Mesendoderm (in vitro differentiated cells): ENCODE results near the gene ZSCAN30.

Experiments used
- DNase-seq: peaks from one replicate; pipeline ENCODE4 v3.0.0; 2013
- H2AK5ac ChIP-seq: 2 replicates; pipeline ENCODE4 v1.6.1; 2013; ENCODE audit warnings: low read length, inconsistent platforms
- H2BK120ac ChIP-seq: 2 replicates; pipeline ENCODE4 v1.6.1; 2013; ENCODE audit warnings: low read depth, mild to moderate bottlenecking, low read length, moderate library complexity, mixed read lengths
- H2BK15ac ChIP-seq: replicated peaks from 2 replicates; pipeline ENCODE4 v1.6.1; 2013; ENCODE audit warnings: low read depth, mild to moderate bottlenecking, moderate library complexity
- H2BK5ac ChIP-seq: 2 replicates; pipeline ENCODE4 v1.6.1; 2013; ENCODE audit warnings: low read length, inconsistent platforms
- H3K18ac ChIP-seq: 2 replicates; pipeline ENCODE4 v1.6.1; 2013; ENCODE audit warnings: mild to moderate bottlenecking, low read length, mixed read lengths
- H3K23ac ChIP-seq: one replicate; pipeline ENCODE4 v1.6.1; 2013; ENCODE audit warnings: low read length
- H3K27ac ChIP-seq: 2 replicates; pipeline ENCODE4 v1.5.1; 2013; ENCODE audit warnings: low read depth, mild to moderate bottlenecking, inconsistent platforms, low read length, moderate library complexity
- H3K27me3 ChIP-seq: 2 replicates; pipeline ENCODE4 v1.6.1; 2013; ENCODE audit warnings: low read length, control low read depth, mild to moderate bottlenecking, inconsistent platforms; ENCODE audit not compliant: insufficient read depth, poor library complexity
- H3K36me3 ChIP-seq: 2 replicates; pipeline ENCODE4 v1.6.1; 2013; ENCODE audit warnings: low read length, inconsistent platforms; ENCODE audit not compliant: control insufficient read depth, insufficient read depth
- H3K4ac ChIP-seq: one replicate; pipeline ENCODE4 v1.6.1; 2013; ENCODE audit warnings: low read depth, mild to moderate bottlenecking, low read length, moderate library complexity
- H3K4me1 ChIP-seq: 2 replicates; pipeline ENCODE4 v1.6.1; 2013; ENCODE audit warnings: low read depth, low read length, inconsistent platforms; ENCODE audit not compliant: control insufficient read depth
- H3K4me2 ChIP-seq: 2 replicates; pipeline ENCODE4 v1.6.1; 2013; ENCODE audit warnings: low read length
- H3K4me3 ChIP-seq: 2 replicates; pipeline ENCODE4 v1.5.1; 2013; ENCODE audit warnings: mild to moderate bottlenecking, low read length
- H3K56ac ChIP-seq: one replicate; pipeline ENCODE4 v1.6.1; 2013; ENCODE audit warnings: low read length
- H3K79me1 ChIP-seq: 2 replicates; pipeline ENCODE4 v1.6.1; 2013; ENCODE audit warnings: low read length, inconsistent platforms
- H3K79me2 ChIP-seq: 2 replicates; pipeline ENCODE4 v1.6.1; 2013; ENCODE audit warnings: mild to moderate bottlenecking, low read length; ENCODE audit not compliant: control insufficient read depth, insufficient read depth
- H3K9ac ChIP-seq: 2 replicates; pipeline ENCODE4 v1.6.1; 2013; ENCODE audit warnings: low read length, inconsistent platforms
- H4K5ac ChIP-seq: one replicate; pipeline ENCODE4 v1.6.1; 2013; ENCODE audit warnings: low read length
- H4K8ac ChIP-seq: one replicate; pipeline ENCODE4 v1.6.1; 2013; ENCODE audit warnings: low read depth, mild to moderate bottlenecking, control low read depth, low read length, moderate library complexity
- whole genome bisulfite sequencing: extraction: QIAGEN DNeasy Blood & Tissue Kit; methylation state at CpG from one replicate; pipeline ENCODE4 v1.1.7; 2013; ENCODE audit warnings: low lambda C conversion rate, missing lambda C conversion rate; ENCODE audit not compliant: insufficient coverage; ENCODE audit errors: extremely low coverage; 5-methylcytosine and 5-hydroxymethylcytosine counted together

ZSCAN30 gene

GRCh38 chr18:35264409-35264808, 25.6 kb downstream of the ZSCAN30 start:
- no peak overlapping the region for H3K9ac ChIP-seq
- H3K4ac ChIP-seq, result no peak overlapping the region
- H3K4me3 ChIP-seq, result no peak overlapping the region
- H3K4me1 ChIP-seq, result no peaks in the 10 kb centered on the region
- H4K5ac ChIP-seq, result no peak overlapping the region
- H3K56ac ChIP-seq, result no peak overlapping the region
- no peak overlapping the region for H3K18ac ChIP-seq
- H2BK120ac ChIP-seq, result no peak overlapping the region
- no peak overlapping the region for H4K8ac ChIP-seq
- no peaks in the 10 kb centered on the region for H3K36me3 ChIP-seq
- no peak for DNase-seq
- no peak overlapping the region for H2BK15ac ChIP-seq
- no peak overlapping the region for H2BK5ac ChIP-seq
- no peaks in the 10 kb centered on the region for H3K27me3 ChIP-seq
- no peaks in the 10 kb centered on the region for H3K79me2 ChIP-seq
- H3K79me1 ChIP-seq, result no peaks in the 10 kb centered on the region
- no CpG with 5 or more reads among the region's 2 CpGs for WGBS
- no peak overlapping the region for H3K4me2 ChIP-seq
- H2AK5ac ChIP-seq, result no peak overlapping the region
- H3K27ac ChIP-seq, result no peak overlapping the region
- H3K23ac ChIP-seq, result no peak overlapping the region

- no peak overlapping the region for H2BK120ac ChIP-seq
- no peaks in the 10 kb centered on the region for H3K79me1 ChIP-seq
- no peak overlapping the region for H3K27ac ChIP-seq
- no peaks in the 10 kb centered on the region for H3K4me1 ChIP-seq
- no peak overlapping the region for H3K18ac ChIP-seq
- H3K56ac ChIP-seq, result no peak overlapping the region
- no peak for DNase-seq
- no peak overlapping the region for H4K5ac ChIP-seq
- no peak overlapping the region for H2BK5ac ChIP-seq
- no peak overlapping the region for H3K4me3 ChIP-seq
- H3K4me2 ChIP-seq, result no peak overlapping the region
- no peak overlapping the region for H2AK5ac ChIP-seq
- H3K36me3 ChIP-seq, result no peaks in the 10 kb centered on the region
- H3K23ac ChIP-seq, result no peak overlapping the region
- no peaks in the 10 kb centered on the region for H3K27me3 ChIP-seq
- H2BK15ac ChIP-seq, result no peak overlapping the region
- no peak overlapping the region for H3K4ac ChIP-seq
- no peak overlapping the region for H3K9ac ChIP-seq
- H4K8ac ChIP-seq, result no peak overlapping the region
- H3K79me2 ChIP-seq, result no peaks in the 10 kb centered on the region
- no CpG with 5 or more reads among the region's 3 CpGs for WGBS
Observed at GRCh38 chr18:35256947-35257346, 33.1 kb downstream of the ZSCAN30 start.

GRCh38 chr18:35253655-35254287, 36.3 kb downstream of the ZSCAN30 start:
- H2AK5ac ChIP-seq, result no peak overlapping the region
- no peaks in the 10 kb centered on the region for H3K79me2 ChIP-seq
- no peak overlapping the region for H2BK15ac ChIP-seq
- H3K79me1 ChIP-seq, result no peaks in the 10 kb centered on the region
- no peaks in the 10 kb centered on the region for H3K4me1 ChIP-seq
- no peak overlapping the region for H3K9ac ChIP-seq
- H3K4me3 ChIP-seq, result no peak overlapping the region
- no CpG with 5 or more reads among the region's 4 CpGs for WGBS
- no peaks in the 10 kb centered on the region for H3K27me3 ChIP-seq
- no peak overlapping the region for H3K56ac ChIP-seq
- no peak overlapping the region for H3K4ac ChIP-seq
- no peak for DNase-seq
- H3K23ac ChIP-seq, result no peak overlapping the region
- H3K36me3 ChIP-seq, result no peaks in the 10 kb centered on the region
- no peak overlapping the region for H2BK120ac ChIP-seq
- no peak overlapping the region for H3K27ac ChIP-seq
- no peak overlapping the region for H3K4me2 ChIP-seq
- no peak overlapping the region for H4K5ac ChIP-seq
- no peak overlapping the region for H3K18ac ChIP-seq
- no peak overlapping the region for H2BK5ac ChIP-seq
- no peak overlapping the region for H4K8ac ChIP-seq

GRCh38 chr18:35252466-35252865, 37.6 kb downstream of the ZSCAN30 start:
- H2AK5ac ChIP-seq, result no peak overlapping the region
- H3K56ac ChIP-seq, result no peak overlapping the region
- no peak overlapping the region for H4K5ac ChIP-seq
- no peak overlapping the region for H2BK5ac ChIP-seq
- no peak overlapping the region for H3K18ac ChIP-seq
- H3K4ac ChIP-seq, result no peak overlapping the region
- no peaks in the 10 kb centered on the region for H3K79me2 ChIP-seq
- H3K27ac ChIP-seq, result no peak overlapping the region
- H3K9ac ChIP-seq, result no peak overlapping the region
- no peaks in the 10 kb centered on the region for H3K79me1 ChIP-seq
- WGBS, result no CpG with 5 or more reads among the region's 1 CpG
- H3K36me3 ChIP-seq, result no peaks in the 10 kb centered on the region
- H3K4me1 ChIP-seq, result no peaks in the 10 kb centered on the region
- H2BK15ac ChIP-seq, result no peak overlapping the region
- no peak overlapping the region for H3K23ac ChIP-seq
- no peaks in the 10 kb centered on the region for H3K27me3 ChIP-seq
- H2BK120ac ChIP-seq, result no peak overlapping the region
- H3K4me3 ChIP-seq, result no peak overlapping the region
- no peak overlapping the region for H4K8ac ChIP-seq
- H3K4me2 ChIP-seq, result no peak overlapping the region
- DNase-seq, result no peak

- H2BK5ac ChIP-seq, result no peak overlapping the region
- no peak overlapping the region for H3K9ac ChIP-seq
- H3K18ac ChIP-seq, result no peak overlapping the region
- no peaks in the 10 kb centered on the region for H3K79me2 ChIP-seq
- no peak overlapping the region for H3K4ac ChIP-seq
- peaks cover 1% of the 10 kb centered on the region for H3K36me3 ChIP-seq
- H2BK15ac ChIP-seq, result no peak overlapping the region
- no peak overlapping the region for H3K23ac ChIP-seq
- no peaks in the 10 kb centered on the region for H3K4me1 ChIP-seq
- H3K79me1 ChIP-seq, result no peaks in the 10 kb centered on the region
- no peak overlapping the region for H4K5ac ChIP-seq
- no peak overlapping the region for H2BK120ac ChIP-seq
- H3K56ac ChIP-seq, result no peak overlapping the region
- H4K8ac ChIP-seq, result no peak overlapping the region
- no peak for DNase-seq
- WGBS, result no CpG with 5 or more reads among the region's 6 CpGs
- no peak overlapping the region for H2AK5ac ChIP-seq
- H3K4me3 ChIP-seq, result no peak overlapping the region
- no peak overlapping the region for H3K4me2 ChIP-seq
- H3K27ac ChIP-seq, result no peak overlapping the region
- H3K27me3 ChIP-seq, result no peaks in the 10 kb centered on the region
Observed at GRCh38 chr18:35248429-35248828, 41.6 kb downstream of the ZSCAN30 start.
